DND-41 (cell line): ENCODE data around the gene SLC6A12.

Source experiments
- EZH2 ChIP-seq: IDR thresholded peaks from 3 replicates; pipeline ENCODE4 v1.6.1; 2012; ENCODE audit warnings: borderline replicate concordance, low read depth, mild to moderate bottlenecking, moderate library complexity, low read length, inconsistent platforms; ENCODE audit not compliant: severe bottlenecking
- TF ChIP-seq, protein P1 (sequence below): IDR thresholded peaks from 2 replicates; pipeline ENCODE4 v1.5.1; 2012; ENCODE audit warnings: borderline replicate concordance, low read length, moderate library complexity, mild to moderate bottlenecking; ENCODE audit not compliant: poor library complexity, severe bottlenecking; ENCODE audit errors: extremely low read depth

DNA sequence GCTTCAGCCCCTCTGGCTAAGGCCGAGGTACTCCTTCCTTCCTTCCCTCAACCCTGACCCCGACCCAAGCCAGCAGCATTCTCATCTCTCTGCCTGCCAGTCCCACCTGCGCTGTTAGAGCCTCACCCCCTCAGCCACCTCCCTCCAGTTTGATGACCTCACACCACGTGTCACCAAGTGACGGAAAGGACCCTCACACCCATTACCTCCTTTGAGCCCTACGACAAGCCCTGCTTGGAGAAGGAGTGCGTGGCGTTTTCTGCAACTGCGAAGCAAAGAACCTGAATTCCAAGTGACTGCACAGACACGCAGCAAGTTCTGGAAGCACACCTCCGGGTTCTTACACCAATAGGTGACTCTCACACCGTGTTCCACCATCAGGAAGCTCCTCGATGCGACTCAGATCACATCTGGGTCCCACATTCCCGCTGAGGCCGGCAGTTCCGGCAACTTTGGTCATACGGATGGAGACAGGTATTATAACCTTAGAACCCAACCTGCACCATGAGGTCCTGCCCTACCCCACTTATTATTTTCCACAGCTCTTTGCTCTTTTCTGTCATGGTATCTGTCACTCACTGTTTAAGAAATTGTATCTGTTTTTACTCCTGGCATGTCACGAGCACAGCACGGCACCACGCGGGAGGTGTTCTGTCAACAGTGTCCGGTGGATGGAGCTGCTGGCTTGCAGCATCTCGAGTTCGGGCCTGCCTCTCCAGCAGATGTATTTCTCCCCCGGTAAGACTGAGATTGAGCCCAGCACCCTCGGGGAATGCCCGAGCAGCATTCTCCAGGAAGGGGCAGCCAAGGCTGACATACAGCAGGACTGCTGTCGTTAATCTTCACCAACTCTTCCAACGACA lies 5.0 kb upstream of the SLC6A12 start:
- TF ChIP-seq, protein P1, sequence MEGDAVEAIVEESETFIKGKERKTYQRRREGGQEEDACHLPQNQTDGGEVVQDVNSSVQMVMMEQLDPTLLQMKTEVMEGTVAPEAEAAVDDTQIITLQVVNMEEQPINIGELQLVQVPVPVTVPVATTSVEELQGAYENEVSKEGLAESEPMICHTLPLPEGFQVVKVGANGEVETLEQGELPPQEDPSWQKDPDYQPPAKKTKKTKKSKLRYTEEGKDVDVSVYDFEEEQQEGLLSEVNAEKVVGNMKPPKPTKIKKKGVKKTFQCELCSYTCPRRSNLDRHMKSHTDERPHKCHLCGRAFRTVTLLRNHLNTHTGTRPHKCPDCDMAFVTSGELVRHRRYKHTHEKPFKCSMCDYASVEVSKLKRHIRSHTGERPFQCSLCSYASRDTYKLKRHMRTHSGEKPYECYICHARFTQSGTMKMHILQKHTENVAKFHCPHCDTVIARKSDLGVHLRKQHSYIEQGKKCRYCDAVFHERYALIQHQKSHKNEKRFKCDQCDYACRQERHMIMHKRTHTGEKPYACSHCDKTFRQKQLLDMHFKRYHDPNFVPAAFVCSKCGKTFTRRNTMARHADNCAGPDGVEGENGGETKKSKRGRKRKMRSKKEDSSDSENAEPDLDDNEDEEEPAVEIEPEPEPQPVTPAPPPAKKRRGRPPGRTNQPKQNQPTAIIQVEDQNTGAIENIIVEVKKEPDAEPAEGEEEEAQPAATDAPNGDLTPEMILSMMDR = no peak
- TF ChIP-seq EZH2 = no peak
